Ovary (tissue), 9 donors: ENCODE data around the gene MORN1. TPM values are rescaled to one million over a fixed set of nuclear protein-coding genes. Genes with fewer than 3 reads are reported as not detected.

Experiments used
- DNase-seq, 5 donors: peaks; one replicate each; pipeline ENCODE4 v3.0.0-alpha.2; 2019 to 2020
- H3K27ac ChIP-seq, 2 donors: fragments of 200-600 bp; one replicate each; pipeline versions ENCODE4 v1.5.1 to v1.8.0; 2019 to 2022
- H3K27me3 ChIP-seq: fragments of 200-600 bp; one replicate; pipeline ENCODE4 v1.8.0; 2022
- H3K36me3 ChIP-seq: fragments of 200-600 bp; sonication (generic); one replicate; pipeline ENCODE4 v1.5.1; 2019
- H3K4me1 ChIP-seq: one replicate; pipeline ENCODE4 v1.8.1; 2013; ENCODE audit warnings: mild to moderate bottlenecking, moderate library complexity; ENCODE audit not compliant: insufficient read depth
- H3K4me3 ChIP-seq: fragments of 200-600 bp; sonication (generic); one replicate; pipeline ENCODE4 v1.5.1; 2017
- H3K9me3 ChIP-seq, 2 donors: fragments of 200-600 bp in 1 of 2; sonication (generic) in 1 of 2; one replicate each; pipeline versions ENCODE4 v1.5.1 to v1.8.1; 2013 to 2019; ENCODE audit warnings: mild to moderate bottlenecking in 1 of 2, moderate library complexity in 1 of 2
- EP300 ChIP-seq: sonication (generic); formaldehyde crosslinking; IDR thresholded peaks from one replicate; pipeline ENCODE4 v1.6.1; 2017; ENCODE audit warnings: antibody characterized with exemption
- POLR2A ChIP-seq: fragments of 450-650 bp; IDR thresholded peaks from one replicate; pipeline ENCODE4 v1.6.1; 2017; ENCODE audit warnings: antibody characterized with exemption, mild to moderate bottlenecking, moderate library complexity
- WGBS, 3 donors: extraction: QIAGEN DNeasy Blood & Tissue Kit in 1 of 3; methylation state at CpG; one replicate each; pipeline versions ENCODE4 v1.1.5 to v1.1.7; 2013 to 2017; 5-methylcytosine and 5-hydroxymethylcytosine counted together
- intact Hi-C, 4 donors: fragments of 100-400 bp; cut with DNase I; formaldehyde crosslinking; loops; one replicate each; pipeline versions ENCODE4 v1.11.0 to v1.15.1; 2022 to 2023
- polyA plus RNA-seq, 2 donors: library from polyadenylated mRNA; stranded (reverse); fragments of 200-250 nt in 1 of 2; fragments of 350-450 nt in 1 of 2; fragmentation: Illumina TruSeq in 1 of 2; extraction: RNeasy Lipid Tissue Mini Kit (QIAGEN cat#74804) in 1 of 2; gene quantifications; one replicate each; pipeline ENCODE4 v1.2.3, GENCODE V29; 2013 to 2014
- total RNA-seq, 7 donors: library from RNA; depleted of rRNA in 2 of 7; stranded (reverse); fragments of >200 nt in 2 of 7; fragmentation: NEBNext Ultra II Directional in 3 of 7; extraction: Animal tissue kit (Norgen Biotek cat#: 25700) in 3 of 7; gene quantifications; one replicate each; pipeline versions ENCODE4 v1.1.0 to v1.2.4, GENCODE V29; 2016 to 2023
- TF ChIP-seq, protein P1 (sequence below), 3 donors: fragments of 450-650 bp in 2 of 3; fragments of 200-600 bp in 1 of 3; IDR thresholded peaks; one replicate each; pipeline versions ENCODE4 v1.5.1 to v1.8.0; 2016 to 2022; ENCODE audit warnings: antibody characterized with exemption in 3 of 3, mild to moderate bottlenecking in 1 of 3
- donor health status: DM: no; HTN: no; CAD: no; lungs with moderate emphysema.
- donor health status: DM: no; HTN: no; CAD: no.
- donor health status: Bipolar disorder and iron deficiency.
- donor health status: DM: yes; HTN: yes; CAD: no.
- donor health status: DM: no; HTN: no; CAD: no.
- donor health status: DM: yes; HTN: yes; CAD: no.

The MORN1 gene
- total and polyA plus RNA-seq, 9 donors, result 1.7 to 24.2 (median 17.7) TPM

DNA sequence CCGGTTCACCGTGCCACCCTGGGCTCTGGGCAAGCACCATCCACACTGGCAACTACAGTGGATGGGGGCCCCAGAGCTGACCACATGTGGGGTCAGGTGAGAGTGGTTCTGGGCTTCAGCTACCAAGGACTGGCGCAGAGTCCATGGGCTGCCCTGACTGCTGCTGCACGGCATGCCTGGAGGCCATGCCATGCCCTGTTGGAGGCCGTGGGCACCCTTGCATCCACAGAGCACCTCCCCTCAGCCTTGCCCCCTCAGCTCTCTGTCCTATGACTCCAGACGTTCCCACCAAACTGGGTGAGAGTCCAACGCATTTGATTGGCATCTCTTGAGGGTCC lies 15.5 kb downstream of the MORN1 start:
- no peaks in the 10 kb centered on the region for H3K9me3 ChIP-seq
- no peaks in the 10 kb centered on the region for H3K4me1 ChIP-seq
- no peak overlapping the region for H3K27ac ChIP-seq
- no peak overlapping the region for H3K4me3 ChIP-seq
- no peaks in the 10 kb centered on the region for H3K36me3 ChIP-seq
- DNase-seq, result peak in 1 of 5 donors; percentile 10
- whole genome bisulfite sequencing, 3 donors, result 82 to 89% (median 83%) methylated on average over 7 of the region's 7 CpGs
- no peak for TF ChIP-seq EP300
- TF ChIP-seq, protein P1, sequence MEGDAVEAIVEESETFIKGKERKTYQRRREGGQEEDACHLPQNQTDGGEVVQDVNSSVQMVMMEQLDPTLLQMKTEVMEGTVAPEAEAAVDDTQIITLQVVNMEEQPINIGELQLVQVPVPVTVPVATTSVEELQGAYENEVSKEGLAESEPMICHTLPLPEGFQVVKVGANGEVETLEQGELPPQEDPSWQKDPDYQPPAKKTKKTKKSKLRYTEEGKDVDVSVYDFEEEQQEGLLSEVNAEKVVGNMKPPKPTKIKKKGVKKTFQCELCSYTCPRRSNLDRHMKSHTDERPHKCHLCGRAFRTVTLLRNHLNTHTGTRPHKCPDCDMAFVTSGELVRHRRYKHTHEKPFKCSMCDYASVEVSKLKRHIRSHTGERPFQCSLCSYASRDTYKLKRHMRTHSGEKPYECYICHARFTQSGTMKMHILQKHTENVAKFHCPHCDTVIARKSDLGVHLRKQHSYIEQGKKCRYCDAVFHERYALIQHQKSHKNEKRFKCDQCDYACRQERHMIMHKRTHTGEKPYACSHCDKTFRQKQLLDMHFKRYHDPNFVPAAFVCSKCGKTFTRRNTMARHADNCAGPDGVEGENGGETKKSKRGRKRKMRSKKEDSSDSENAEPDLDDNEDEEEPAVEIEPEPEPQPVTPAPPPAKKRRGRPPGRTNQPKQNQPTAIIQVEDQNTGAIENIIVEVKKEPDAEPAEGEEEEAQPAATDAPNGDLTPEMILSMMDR (IDR thresholded peaks at IDR 0.05), result no peak
- TF ChIP-seq POLR2A, result no peak
- no peaks in the 10 kb centered on the region for H3K27me3 ChIP-seq
- intact Hi-C loops, result loop anchor here in 1 of 4 donors (5.0 kb wide), 1 partner anchor 199 kb away; no protein-coding TSS in a partner anchor

GRCh38 chr1:2375246-2375922 lies 16.0 kb downstream of the MORN1 start:
- H3K4me3 ChIP-seq, result no peak overlapping the region
- peak in 2 of 5 donors; percentile 14 to 29 for DNase-seq
- TF ChIP-seq EP300 (no peak), POLR2A (no peak)
- TF ChIP-seq, protein P1 (IDR thresholded peaks at IDR 0.05), result no peak
- intact Hi-C loops, result loop anchor here in 1 of 4 donors (5.0 kb wide), 1 partner anchor 198 kb away; no protein-coding TSS in a partner anchor
- H3K4me1 ChIP-seq, result no peaks in the 10 kb centered on the region
- H3K27me3 ChIP-seq, result no peaks in the 10 kb centered on the region
- WGBS, 3 donors, result 79 to 90% (median 86%) methylated on average over 23 of the region's 23 CpGs
- H3K27ac ChIP-seq, result no peak overlapping the region
- no peaks in the 10 kb centered on the region for H3K9me3 ChIP-seq
- H3K36me3 ChIP-seq, result no peaks in the 10 kb centered on the region

GRCh38 chr1:2374252-2375155 lies 16.9 kb downstream of the MORN1 start:
- H3K9me3 ChIP-seq, result no peaks in the 10 kb centered on the region
- H3K4me3 ChIP-seq, result no peak overlapping the region
- no peak overlapping the region for H3K27ac ChIP-seq
- intact Hi-C loops, result loop anchor here in 1 of 4 donors (5.0 kb wide), 1 partner anchor 197 kb away; no protein-coding TSS in a partner anchor
- H3K27me3 ChIP-seq, result no peaks in the 10 kb centered on the region
- TF ChIP-seq EP300 (no peak), POLR2A (no peak)
- TF ChIP-seq, protein P1 (IDR thresholded peaks at IDR 0.05), result no peak
- H3K4me1 ChIP-seq, result no peaks in the 10 kb centered on the region
- H3K36me3 ChIP-seq, result no peaks in the 10 kb centered on the region
- WGBS, 3 donors, result 74 to 80% (median 79%) methylated on average over 17 of the region's 17 CpGs
- peak in 2 of 5 donors; percentile 2 to 16 for DNase-seq

- no peak for TF ChIP-seq POLR2A
- TF ChIP-seq, protein P1 (IDR thresholded peaks at IDR 0.05), result no peak
- no peak for TF ChIP-seq EP300
- no peaks in the 10 kb centered on the region for H3K4me1 ChIP-seq
- H3K36me3 ChIP-seq, result no peaks in the 10 kb centered on the region
- H3K9me3 ChIP-seq, result no peaks in the 10 kb centered on the region
- 81 to 90% (median 86%) methylated on average over 19 to 20 of the region's 20 CpGs for WGBS, 3 donors
- no peak overlapping the region for H3K27ac ChIP-seq
- intact Hi-C loops, result no loop called here
- no peak overlapping the region for H3K4me3 ChIP-seq
- peak in 3 of 5 donors; percentile 7 to 25 (median 20) for DNase-seq
- H3K27me3 ChIP-seq, result no peaks in the 10 kb centered on the region
Measured at GRCh38 chr1:2373551-2374251, 17.7 kb downstream of the MORN1 start.
